ENCODE results near the gene UBXN4. TPM values are rescaled to one million over a fixed set of nuclear protein-coding genes. Genes with fewer than 3 reads are reported as not detected.
"Not testable (repeated sequence)": the region's sequence is repeated elsewhere in the genome, so short reads cannot be mapped to it uniquely, and the experiment has no call there.

Gene UBXN4
- total RNA-seq, 3 donors from 2014 or later (not counting 1 experiment from before 2014, with no cell fraction given): 129 to 153 (median 150) TPM

DNA sequence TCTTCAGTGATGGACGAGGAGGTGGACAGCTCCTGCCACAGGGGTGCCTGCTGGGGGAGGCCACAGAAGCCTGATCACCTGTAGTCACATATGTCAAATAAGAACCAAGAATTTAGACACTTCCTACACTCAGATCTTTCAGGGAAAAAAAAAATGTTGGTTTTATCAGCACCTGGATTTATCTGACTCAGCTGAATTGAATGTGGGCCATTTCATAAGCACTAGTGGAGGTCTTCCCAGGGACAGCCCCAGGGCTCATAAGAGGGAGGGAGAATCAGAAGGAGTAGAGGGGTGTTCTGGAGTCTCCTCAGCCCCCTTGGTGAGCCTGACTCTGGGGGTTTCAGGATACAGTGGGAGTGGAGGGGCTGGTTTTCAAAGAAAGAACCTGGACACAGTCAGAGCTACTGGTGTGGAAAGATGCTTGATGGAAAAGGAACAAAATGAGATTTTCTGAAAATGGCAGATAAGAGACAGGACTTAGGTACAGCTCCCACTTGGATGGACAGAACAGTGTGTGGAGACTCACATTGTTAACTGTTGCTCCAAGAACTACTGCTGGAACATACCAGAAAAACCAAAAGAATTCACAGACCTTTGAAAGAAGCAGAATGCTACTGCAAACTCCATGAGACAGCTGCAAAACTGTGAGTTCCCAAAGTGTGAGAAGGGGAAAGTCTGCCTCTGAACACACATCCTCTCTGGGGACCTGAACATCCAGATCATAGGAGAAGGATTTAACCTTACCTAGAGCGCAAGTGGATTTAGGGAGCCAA lies 49.9 kb downstream of the UBXN4 start:
- Histone ChIP-seq H3K9me3 (ENCODE audit: control insufficient read depth, insufficient read depth, low read length) (no peaks in the 10 kb centered on the region), H3K4me3 (ENCODE audit: low read length) (no peak overlapping the region), H3K4me1 (ENCODE audit: control insufficient read depth, insufficient read depth, low read length) (peaks cover 13% of the 10 kb centered on the region), H3K27me3 (ENCODE audit: control insufficient read depth, insufficient read depth, low read length) (no peaks in the 10 kb centered on the region), H3K36me3 (ENCODE audit: control insufficient read depth, insufficient read depth, low read length) (no peaks in the 10 kb centered on the region), H3K27ac (ENCODE audit: low read length) (no peak overlapping the region)
- H3K36me3 Mint-ChIP-seq: no peaks in the 10 kb centered on the region
- no peak for ATAC-seq
- TF ChIP-seq, protein P1, sequence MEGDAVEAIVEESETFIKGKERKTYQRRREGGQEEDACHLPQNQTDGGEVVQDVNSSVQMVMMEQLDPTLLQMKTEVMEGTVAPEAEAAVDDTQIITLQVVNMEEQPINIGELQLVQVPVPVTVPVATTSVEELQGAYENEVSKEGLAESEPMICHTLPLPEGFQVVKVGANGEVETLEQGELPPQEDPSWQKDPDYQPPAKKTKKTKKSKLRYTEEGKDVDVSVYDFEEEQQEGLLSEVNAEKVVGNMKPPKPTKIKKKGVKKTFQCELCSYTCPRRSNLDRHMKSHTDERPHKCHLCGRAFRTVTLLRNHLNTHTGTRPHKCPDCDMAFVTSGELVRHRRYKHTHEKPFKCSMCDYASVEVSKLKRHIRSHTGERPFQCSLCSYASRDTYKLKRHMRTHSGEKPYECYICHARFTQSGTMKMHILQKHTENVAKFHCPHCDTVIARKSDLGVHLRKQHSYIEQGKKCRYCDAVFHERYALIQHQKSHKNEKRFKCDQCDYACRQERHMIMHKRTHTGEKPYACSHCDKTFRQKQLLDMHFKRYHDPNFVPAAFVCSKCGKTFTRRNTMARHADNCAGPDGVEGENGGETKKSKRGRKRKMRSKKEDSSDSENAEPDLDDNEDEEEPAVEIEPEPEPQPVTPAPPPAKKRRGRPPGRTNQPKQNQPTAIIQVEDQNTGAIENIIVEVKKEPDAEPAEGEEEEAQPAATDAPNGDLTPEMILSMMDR (IDR thresholded peaks at IDR 0.05): no peak
- intact Hi-C loops (cut with micrococcal nuclease): no loop called here
- H3K27ac Mint-ChIP-seq: peak overlapping the region in 1 of 2 donors; percentile 15
- H3K4me3 Mint-ChIP-seq: no peak overlapping the region
- 85% methylated on average over 2 of the region's 2 CpGs for WGBS (ENCODE audit: insufficient coverage)
- peaks cover 6 to 19% of the 10 kb centered on the region in 2 donors for H3K4me1 Mint-ChIP-seq
- peaks cover 0 to 6% of the 10 kb centered on the region in 2 donors for H3K27me3 Mint-ChIP-seq (ENCODE audit: low read depth in 2 of 2)
- DNase-seq: no peak
- H3K9me3 Mint-ChIP-seq: no peaks in the 10 kb centered on the region

GRCh38 chr2:135792401-135793150 lies 50.9 kb downstream of the UBXN4 start:
- H3K27ac ChIP-seq (ENCODE audit: low read length): no peak overlapping the region
- DNase-seq (peak in 1 of 2 donors; percentile 54), ATAC-seq (peak; percentile 50 to 82 (median 74))
- TF ChIP-seq, protein P1 (IDR thresholded peaks at IDR 0.05): no peak
- 56% methylated on average over 7 of the region's 7 CpGs for WGBS (ENCODE audit: insufficient coverage)
- Mint-ChIP-seq H3K9me3 (no peaks in the 10 kb centered on the region), H3K27me3 (ENCODE audit: low read depth in 2 of 2) (peaks cover 0 to 6% of the 10 kb centered on the region in 2 donors), H3K4me3 (no peak overlapping the region), H3K36me3 (no peaks in the 10 kb centered on the region), H3K27ac (peak overlapping the region; percentile 15 to 36), H3K4me1 (peaks cover 10 to 22% of the 10 kb centered on the region in 2 donors)
- H3K4me1 ChIP-seq (ENCODE audit: control insufficient read depth, insufficient read depth, low read length): peaks cover 18% of the 10 kb centered on the region
- H3K4me3 ChIP-seq (ENCODE audit: low read length): no peak overlapping the region
- H3K27me3 ChIP-seq (ENCODE audit: control insufficient read depth, insufficient read depth, low read length): no peaks in the 10 kb centered on the region
- intact Hi-C loops (cut with micrococcal nuclease): no loop called here
- H3K9me3 ChIP-seq (ENCODE audit: control insufficient read depth, insufficient read depth, low read length): no peaks in the 10 kb centered on the region
- no peaks in the 10 kb centered on the region for H3K36me3 ChIP-seq (ENCODE audit: control insufficient read depth, insufficient read depth, low read length)

GRCh38 chr2:135795641-135796040 lies 54.0 kb downstream of the UBXN4 start:
- H3K27ac Mint-ChIP-seq; H3K4me3 Mint-ChIP-seq; H3K9me3 ChIP-seq (ENCODE audit: control insufficient read depth, insufficient read depth, low read length); H3K36me3 Mint-ChIP-seq; DNase-seq; H3K36me3 ChIP-seq (ENCODE audit: control insufficient read depth, insufficient read depth, low read length); H3K27me3 Mint-ChIP-seq (ENCODE audit: low read depth in 2 of 2); H3K4me3 ChIP-seq (ENCODE audit: low read length); H3K27ac ChIP-seq (ENCODE audit: low read length); ATAC-seq; H3K9me3 Mint-ChIP-seq; H3K27me3 ChIP-seq (ENCODE audit: control insufficient read depth, insufficient read depth, low read length); intact Hi-C loops (cut with micrococcal nuclease): not testable (repeated sequence)
- H3K4me1 Mint-ChIP-seq: peaks cover 11 to 24% of the 10 kb centered on the region in 2 donors
- H3K4me1 ChIP-seq (ENCODE audit: control insufficient read depth, insufficient read depth, low read length): peaks cover 20% of the 10 kb centered on the region
- WGBS (ENCODE audit: insufficient coverage): 78% methylated on average over 3 of the region's 4 CpGs

GRCh38 chr2:135796606-135797005 lies 55.0 kb downstream of the UBXN4 start:
- peaks cover 11 to 24% of the 10 kb centered on the region in 2 donors for H3K4me1 Mint-ChIP-seq
- intact Hi-C loops (cut with micrococcal nuclease): loop anchor here (1.0 kb wide), 1 partner anchor 807 kb away; no protein-coding TSS in a partner anchor

More at GRCh38 chr2:135796606-135797005, 55.0 kb downstream of the UBXN4 start:
- Mint-ChIP-seq H3K27me3 (ENCODE audit: low read depth in 2 of 2) (peaks cover 0 to 6% of the 10 kb centered on the region in 2 donors), H3K9me3 (no peaks in the 10 kb centered on the region), H3K36me3 (no peaks in the 10 kb centered on the region), H3K4me3 (no peak overlapping the region), H3K27ac (no peak overlapping the region)
- TF ChIP-seq, protein P1 (IDR thresholded peaks at IDR 0.05): no peak
- no peak for DNase-seq
- ATAC-seq: no peak
- Histone ChIP-seq H3K27me3 (ENCODE audit: control insufficient read depth, insufficient read depth, low read length) (no peaks in the 10 kb centered on the region), H3K4me1 (ENCODE audit: control insufficient read depth, insufficient read depth, low read length) (peaks cover 20% of the 10 kb centered on the region), H3K4me3 (ENCODE audit: low read length) (no peak overlapping the region), H3K9me3 (ENCODE audit: control insufficient read depth, insufficient read depth, low read length) (peaks cover 14% of the 10 kb centered on the region), H3K36me3 (ENCODE audit: control insufficient read depth, insufficient read depth, low read length) (no peaks in the 10 kb centered on the region), H3K27ac (ENCODE audit: low read length) (no peak overlapping the region)
- 96% methylated on average over 8 of the region's 8 CpGs for WGBS (ENCODE audit: insufficient coverage)

All from natural killer cell (primary cell).